ENCODE measurements around the gene TBCD.

The TBCD gene

DNA sequence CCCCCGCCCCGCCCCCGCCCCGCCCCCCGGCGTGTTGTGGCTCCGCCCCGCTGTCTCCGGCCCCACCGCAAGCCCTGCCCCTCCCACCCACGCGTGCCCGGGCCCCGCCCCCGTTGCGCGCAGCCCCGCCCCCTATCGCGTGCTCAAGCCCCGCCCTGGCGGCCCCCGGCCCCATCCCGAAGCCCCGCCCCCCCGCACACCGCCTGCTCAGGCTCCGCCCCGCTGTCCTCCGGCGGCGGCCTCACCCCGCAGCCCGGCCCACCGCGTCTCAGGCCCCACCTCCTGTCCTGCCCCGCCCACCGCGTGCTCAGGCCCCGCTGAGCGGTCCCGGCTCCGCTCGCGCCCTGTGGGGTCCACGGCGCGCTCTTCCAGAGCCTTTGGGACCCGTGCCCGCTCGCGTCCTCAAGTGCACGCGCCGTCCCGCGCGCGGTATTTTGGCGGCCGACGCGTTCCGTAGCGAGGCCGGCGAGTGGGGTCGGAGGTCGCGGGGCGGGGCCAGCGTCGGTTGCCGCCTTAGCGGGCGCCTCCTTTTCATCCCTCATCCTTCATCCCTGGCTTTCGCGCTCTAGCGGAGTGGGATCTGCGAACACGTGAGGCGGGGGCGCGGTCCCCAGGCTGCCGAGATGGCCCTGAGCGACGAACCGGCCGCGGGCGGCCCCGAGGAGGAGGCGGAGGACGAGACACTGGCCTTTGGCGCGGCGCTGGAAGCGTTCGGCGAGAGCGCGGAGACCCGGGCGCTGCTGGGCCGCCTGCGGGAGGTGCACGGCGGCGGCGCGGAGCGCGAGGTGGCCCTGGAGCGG lies at the start of gene TBCD (continued):
- TF ChIP-seq, protein P1, sequence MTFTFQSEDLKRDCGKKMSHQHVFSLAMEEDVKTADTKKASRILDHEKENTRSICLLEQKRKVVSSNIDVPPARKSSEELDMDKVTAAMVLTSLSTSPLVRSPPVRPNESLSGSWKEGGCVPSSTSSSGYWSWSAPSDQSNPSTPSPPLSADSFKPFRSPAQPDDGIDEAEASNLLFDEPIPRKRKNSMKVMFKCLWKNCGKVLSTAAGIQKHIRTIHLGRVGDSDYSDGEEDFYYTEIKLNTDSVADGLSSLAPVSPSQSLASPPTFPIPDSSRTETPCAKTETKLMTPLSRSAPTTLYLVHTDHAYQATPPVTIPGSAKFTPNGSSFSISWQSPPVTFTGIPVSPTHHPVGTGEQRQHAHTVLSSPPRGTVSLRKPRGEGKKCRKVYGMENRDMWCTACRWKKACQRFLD (tag by site-specific recombination; IDR thresholded peaks at IDR 0.05): 0 out of 2 replicates have a peak, but pooled peaks have one; percentile 65
- TF ChIP-seq, protein P2, sequence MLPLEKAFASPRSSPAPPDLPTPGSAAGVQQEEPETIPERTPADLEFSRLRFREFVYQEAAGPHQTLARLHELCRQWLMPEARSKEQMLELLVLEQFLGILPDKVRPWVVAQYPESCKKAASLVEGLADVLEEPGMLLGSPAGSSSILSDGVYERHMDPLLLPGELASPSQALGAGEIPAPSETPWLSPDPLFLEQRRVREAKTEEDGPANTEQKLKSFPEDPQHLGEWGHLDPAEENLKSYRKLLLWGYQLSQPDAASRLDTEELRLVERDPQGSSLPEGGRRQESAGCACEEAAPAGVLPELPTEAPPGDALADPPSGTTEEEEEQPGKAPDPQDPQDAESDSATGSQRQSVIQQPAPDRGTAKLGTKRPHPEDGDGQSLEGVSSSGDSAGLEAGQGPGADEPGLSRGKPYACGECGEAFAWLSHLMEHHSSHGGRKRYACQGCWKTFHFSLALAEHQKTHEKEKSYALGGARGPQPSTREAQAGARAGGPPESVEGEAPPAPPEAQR (tag by site-specific recombination; IDR thresholded peaks at IDR 0.05): 0 out of 2 replicates have a peak, but pooled peaks have one; percentile 48
- TF ChIP-seq WT1 (tag by site-specific recombination; IDR thresholded peaks at IDR 0.05): peak; percentile 56
- no peak for TF ChIP-seq ZNF571 (tag by site-specific recombination; IDR thresholded peaks at IDR 0.05)
- TF ChIP-seq ZNF837 (tag by site-specific recombination; IDR thresholded peaks at IDR 0.05): no peak
- peak; percentile 76 for TF ChIP-seq SP2 (tag by site-specific recombination; IDR thresholded peaks at IDR 0.05)
- TF ChIP-seq, protein P3, sequence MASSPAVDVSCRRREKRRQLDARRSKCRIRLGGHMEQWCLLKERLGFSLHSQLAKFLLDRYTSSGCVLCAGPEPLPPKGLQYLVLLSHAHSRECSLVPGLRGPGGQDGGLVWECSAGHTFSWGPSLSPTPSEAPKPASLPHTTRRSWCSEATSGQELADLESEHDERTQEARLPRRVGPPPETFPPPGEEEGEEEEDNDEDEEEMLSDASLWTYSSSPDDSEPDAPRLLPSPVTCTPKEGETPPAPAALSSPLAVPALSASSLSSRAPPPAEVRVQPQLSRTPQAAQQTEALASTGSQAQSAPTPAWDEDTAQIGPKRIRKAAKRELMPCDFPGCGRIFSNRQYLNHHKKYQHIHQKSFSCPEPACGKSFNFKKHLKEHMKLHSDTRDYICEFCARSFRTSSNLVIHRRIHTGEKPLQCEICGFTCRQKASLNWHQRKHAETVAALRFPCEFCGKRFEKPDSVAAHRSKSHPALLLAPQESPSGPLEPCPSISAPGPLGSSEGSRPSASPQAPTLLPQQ (tag by site-specific recombination; IDR thresholded peaks at IDR 0.05): peak; percentile 98
- TF ChIP-seq ZBTB48 (tag by site-specific recombination; IDR thresholded peaks at IDR 0.05): 0 out of 2 replicates have a peak, but pooled peaks have one; percentile 28
- TF ChIP-seq ZNF214 (tag by site-specific recombination; IDR thresholded peaks at IDR 0.05; ENCODE audit: borderline replicate concordance): no peak
- peak; percentile 50; the same call in 1 of the 2 replicates for TF ChIP-seq ZXDB (tag by site-specific recombination; IDR thresholded peaks at IDR 0.05)
- no peak for TF ChIP-seq ZNF221 (tag by site-specific recombination; IDR thresholded peaks at IDR 0.05; ENCODE audit: borderline replicate concordance)
- TF ChIP-seq EGR2 (tag by site-specific recombination; IDR thresholded peaks at IDR 0.05; ENCODE audit: low read depth): peak; percentile 82
- TF ChIP-seq, protein P4, sequence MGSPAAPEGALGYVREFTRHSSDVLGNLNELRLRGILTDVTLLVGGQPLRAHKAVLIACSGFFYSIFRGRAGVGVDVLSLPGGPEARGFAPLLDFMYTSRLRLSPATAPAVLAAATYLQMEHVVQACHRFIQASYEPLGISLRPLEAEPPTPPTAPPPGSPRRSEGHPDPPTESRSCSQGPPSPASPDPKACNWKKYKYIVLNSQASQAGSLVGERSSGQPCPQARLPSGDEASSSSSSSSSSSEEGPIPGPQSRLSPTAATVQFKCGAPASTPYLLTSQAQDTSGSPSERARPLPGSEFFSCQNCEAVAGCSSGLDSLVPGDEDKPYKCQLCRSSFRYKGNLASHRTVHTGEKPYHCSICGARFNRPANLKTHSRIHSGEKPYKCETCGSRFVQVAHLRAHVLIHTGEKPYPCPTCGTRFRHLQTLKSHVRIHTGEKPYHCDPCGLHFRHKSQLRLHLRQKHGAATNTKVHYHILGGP (tag by site-specific recombination; IDR thresholded peaks at IDR 0.05): no peak
- TF ChIP-seq, protein P5, sequence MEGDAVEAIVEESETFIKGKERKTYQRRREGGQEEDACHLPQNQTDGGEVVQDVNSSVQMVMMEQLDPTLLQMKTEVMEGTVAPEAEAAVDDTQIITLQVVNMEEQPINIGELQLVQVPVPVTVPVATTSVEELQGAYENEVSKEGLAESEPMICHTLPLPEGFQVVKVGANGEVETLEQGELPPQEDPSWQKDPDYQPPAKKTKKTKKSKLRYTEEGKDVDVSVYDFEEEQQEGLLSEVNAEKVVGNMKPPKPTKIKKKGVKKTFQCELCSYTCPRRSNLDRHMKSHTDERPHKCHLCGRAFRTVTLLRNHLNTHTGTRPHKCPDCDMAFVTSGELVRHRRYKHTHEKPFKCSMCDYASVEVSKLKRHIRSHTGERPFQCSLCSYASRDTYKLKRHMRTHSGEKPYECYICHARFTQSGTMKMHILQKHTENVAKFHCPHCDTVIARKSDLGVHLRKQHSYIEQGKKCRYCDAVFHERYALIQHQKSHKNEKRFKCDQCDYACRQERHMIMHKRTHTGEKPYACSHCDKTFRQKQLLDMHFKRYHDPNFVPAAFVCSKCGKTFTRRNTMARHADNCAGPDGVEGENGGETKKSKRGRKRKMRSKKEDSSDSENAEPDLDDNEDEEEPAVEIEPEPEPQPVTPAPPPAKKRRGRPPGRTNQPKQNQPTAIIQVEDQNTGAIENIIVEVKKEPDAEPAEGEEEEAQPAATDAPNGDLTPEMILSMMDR (tag by site-specific recombination; IDR thresholded peaks at IDR 0.05): 0 out of 2 replicates have a peak, but pooled peaks have one; percentile 12
- TF ChIP-seq SETDB1 (IDR thresholded peaks at IDR 0.05; ENCODE audit: insufficient read length, low read length): no peak
- TF ChIP-seq, protein P6, sequence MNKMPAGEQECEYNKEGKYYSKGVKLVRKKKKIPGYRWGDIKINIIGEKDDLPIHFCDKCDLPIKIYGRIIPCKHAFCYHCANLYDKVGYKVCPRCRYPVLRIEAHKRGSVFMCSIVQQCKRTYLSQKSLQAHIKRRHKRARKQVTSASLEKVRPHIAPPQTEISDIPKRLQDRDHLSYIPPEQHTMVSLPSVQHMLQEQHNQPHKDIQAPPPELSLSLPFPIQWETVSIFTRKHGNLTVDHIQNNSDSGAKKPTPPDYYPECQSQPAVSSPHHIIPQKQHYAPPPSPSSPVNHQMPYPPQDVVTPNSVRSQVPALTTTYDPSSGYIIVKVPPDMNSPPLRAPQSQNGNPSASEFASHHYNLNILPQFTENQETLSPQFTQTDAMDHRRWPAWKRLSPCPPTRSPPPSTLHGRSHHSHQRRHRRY (tag by site-specific recombination; IDR thresholded peaks at IDR 0.05): no peak
- TF ChIP-seq ZNF707 (tag by site-specific recombination; IDR thresholded peaks at IDR 0.05): no peak
- TF ChIP-seq, protein P7, sequence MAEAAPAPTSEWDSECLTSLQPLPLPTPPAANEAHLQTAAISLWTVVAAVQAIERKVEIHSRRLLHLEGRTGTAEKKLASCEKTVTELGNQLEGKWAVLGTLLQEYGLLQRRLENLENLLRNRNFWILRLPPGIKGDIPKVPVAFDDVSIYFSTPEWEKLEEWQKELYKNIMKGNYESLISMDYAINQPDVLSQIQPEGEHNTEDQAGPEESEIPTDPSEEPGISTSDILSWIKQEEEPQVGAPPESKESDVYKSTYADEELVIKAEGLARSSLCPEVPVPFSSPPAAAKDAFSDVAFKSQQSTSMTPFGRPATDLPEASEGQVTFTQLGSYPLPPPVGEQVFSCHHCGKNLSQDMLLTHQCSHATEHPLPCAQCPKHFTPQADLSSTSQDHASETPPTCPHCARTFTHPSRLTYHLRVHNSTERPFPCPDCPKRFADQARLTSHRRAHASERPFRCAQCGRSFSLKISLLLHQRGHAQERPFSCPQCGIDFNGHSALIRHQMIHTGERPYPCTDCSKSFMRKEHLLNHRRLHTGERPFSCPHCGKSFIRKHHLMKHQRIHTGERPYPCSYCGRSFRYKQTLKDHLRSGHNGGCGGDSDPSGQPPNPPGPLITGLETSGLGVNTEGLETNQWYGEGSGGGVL (tag by site-specific recombination; IDR thresholded peaks at IDR 0.05): no peak

Measured in HEK293 (cell line).